ENCODE data around the gene CCDC12.

GRCh38 chr3:46987743-46988401 is 11.3 kb upstream of the CCDC12 start:
- TF ChIP-seq, protein P1, sequence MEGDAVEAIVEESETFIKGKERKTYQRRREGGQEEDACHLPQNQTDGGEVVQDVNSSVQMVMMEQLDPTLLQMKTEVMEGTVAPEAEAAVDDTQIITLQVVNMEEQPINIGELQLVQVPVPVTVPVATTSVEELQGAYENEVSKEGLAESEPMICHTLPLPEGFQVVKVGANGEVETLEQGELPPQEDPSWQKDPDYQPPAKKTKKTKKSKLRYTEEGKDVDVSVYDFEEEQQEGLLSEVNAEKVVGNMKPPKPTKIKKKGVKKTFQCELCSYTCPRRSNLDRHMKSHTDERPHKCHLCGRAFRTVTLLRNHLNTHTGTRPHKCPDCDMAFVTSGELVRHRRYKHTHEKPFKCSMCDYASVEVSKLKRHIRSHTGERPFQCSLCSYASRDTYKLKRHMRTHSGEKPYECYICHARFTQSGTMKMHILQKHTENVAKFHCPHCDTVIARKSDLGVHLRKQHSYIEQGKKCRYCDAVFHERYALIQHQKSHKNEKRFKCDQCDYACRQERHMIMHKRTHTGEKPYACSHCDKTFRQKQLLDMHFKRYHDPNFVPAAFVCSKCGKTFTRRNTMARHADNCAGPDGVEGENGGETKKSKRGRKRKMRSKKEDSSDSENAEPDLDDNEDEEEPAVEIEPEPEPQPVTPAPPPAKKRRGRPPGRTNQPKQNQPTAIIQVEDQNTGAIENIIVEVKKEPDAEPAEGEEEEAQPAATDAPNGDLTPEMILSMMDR (IDR thresholded peaks at IDR 0.05; ENCODE audit: borderline replicate concordance, extremely low read depth, low read length, poor library complexity, severe bottlenecking), result no peak
- no peak for TF ChIP-seq EZH2 (IDR thresholded peaks at IDR 0.05; ENCODE audit: borderline replicate concordance, low read depth, low read length, severe bottlenecking)

Data from DND-41 (cell line).